Calu3 (cell line): ENCODE data around the gene DNAJC27. TPM values are rescaled to one million over a fixed set of nuclear protein-coding genes. Genes with fewer than 3 reads are reported as not detected.

Experiments used
- BruUV-seq: library from RNA; stranded (reverse); fragments of 400-500 nt; replicated peaks from 2 replicates; lab custom pipeline; 2021; lab: Mats Ljungman, UMichigan
- CTCF ChIA-PET: fragments of 300-600 bp; sonication (Branson Sonifier 250); formaldehyde crosslinking; loops from one replicate; lab custom pipeline; 2022; ENCODE audit warnings: antibody characterized with exemption; lab: Charles Lee
- DNase-seq: peaks from one replicate; pipeline ENCODE4 v3.0.0; 2022
- H3K27ac Mint-ChIP-seq: one replicate; pipeline ENCODE4 v1.8.0; 2022; ENCODE audit warnings: mixed read lengths; ENCODE audit not compliant: unreplicated experiment
- H3K27me3 Mint-ChIP-seq: one replicate; pipeline ENCODE4 v1.8.0; 2022; ENCODE audit warnings: mixed read lengths; ENCODE audit not compliant: unreplicated experiment
- H3K36me3 Mint-ChIP-seq: one replicate; pipeline ENCODE4 v1.8.0; 2022; ENCODE audit warnings: mild to moderate bottlenecking, moderate library complexity, mixed read lengths; ENCODE audit not compliant: insufficient read depth, unreplicated experiment
- H3K4me1 Mint-ChIP-seq: one replicate; pipeline ENCODE4 v1.8.0; 2022; ENCODE audit warnings: mild to moderate bottlenecking, low read depth, mixed read lengths; ENCODE audit not compliant: unreplicated experiment
- H3K4me3 Mint-ChIP-seq: one replicate; pipeline ENCODE4 v1.8.0; 2022; ENCODE audit warnings: mild to moderate bottlenecking, low read depth, moderate library complexity, mixed read lengths; ENCODE audit not compliant: unreplicated experiment
- H3K9me3 Mint-ChIP-seq: one replicate; pipeline ENCODE4 v1.8.0; 2022; ENCODE audit warnings: low read depth, mixed read lengths; ENCODE audit not compliant: unreplicated experiment
- CTCF ChIP-seq: fragments of 200-600 bp; IDR thresholded peaks from one replicate; pipeline ENCODE4 v1.8.0; 2022; ENCODE audit warnings: antibody characterized with exemption; ENCODE audit not compliant: unreplicated experiment
- intact Hi-C: fragments of 100-400 bp; cut with micrococcal nuclease; formaldehyde crosslinking; loops from one replicate; pipeline ENCODE4 v1.10.0; 2022; ENCODE audit not compliant: unreplicated experiment
- total RNA-seq: library from RNA; stranded (reverse); gene quantifications from 2 replicates; pipeline ENCODE4 v1.2.3, GENCODE V29; 2022

Gene DNAJC27
- total RNA-seq, 1 experiment from 2014 or later: 4.6 TPM

- Mint-ChIP-seq H3K4me1 (no peaks in the 10 kb centered on the region), H3K9me3 (peaks cover 35% of the 10 kb centered on the region), H3K36me3 (peaks cover 16% of the 10 kb centered on the region), H3K27me3 (no peaks in the 10 kb centered on the region), H3K27ac (no peak overlapping the region), H3K4me3 (no peak overlapping the region)
- no TSS peak for BruUV-seq
- CTCF ChIA-PET: no interaction called here
- TF ChIP-seq CTCF: no peak
- intact Hi-C loops: no loop called here
- DNase-seq: no peak
Observed at GRCh38 chr2:24898122-24899109, 73.3 kb downstream of the DNAJC27 start.

- BruUV-seq: no TSS peak
- H3K27me3 Mint-ChIP-seq: no peaks in the 10 kb centered on the region
- TF ChIP-seq CTCF: no peak
- DNase-seq: no peak
- peaks cover 12% of the 10 kb centered on the region for H3K36me3 Mint-ChIP-seq
- CTCF ChIA-PET: no interaction called here
- H3K27ac Mint-ChIP-seq: peak overlapping the region; percentile 3
- intact Hi-C loops: no loop called here
- H3K4me3 Mint-ChIP-seq: no peak overlapping the region
- peaks cover 35% of the 10 kb centered on the region for H3K9me3 Mint-ChIP-seq
- H3K4me1 Mint-ChIP-seq: no peaks in the 10 kb centered on the region
Observed at GRCh38 chr2:24894750-24895149, 77.0 kb downstream of the DNAJC27 start.

- peaks cover 31% of the 10 kb centered on the region for H3K9me3 Mint-ChIP-seq
- no peak overlapping the region for H3K27ac Mint-ChIP-seq
- no TSS peak for BruUV-seq
- intact Hi-C loops: no loop called here
- H3K27me3 Mint-ChIP-seq: no peaks in the 10 kb centered on the region
- H3K36me3 Mint-ChIP-seq: peaks cover 12% of the 10 kb centered on the region
- no peaks in the 10 kb centered on the region for H3K4me1 Mint-ChIP-seq
- TF ChIP-seq CTCF: no peak
- DNase-seq: no peak
- no peak overlapping the region for H3K4me3 Mint-ChIP-seq
- CTCF ChIA-PET: no interaction called here
Observed at GRCh38 chr2:24893934-24894333, 77.8 kb downstream of the DNAJC27 start.

Other genes starting within 250 kb of the DNAJC27 start
- 22.3 and 23.8 TPM in 2 replicates for gene PTRHD1, start 178.6 kb downstream of the DNAJC27 start, total RNA-seq
- gene CENPO, start 178.5 kb downstream of the DNAJC27 start, total RNA-seq: 38.9 and 43.1 TPM in 2 replicates
- 57.6 and 63.7 TPM in 2 replicates for gene ADCY3, start 51.7 kb downstream of the DNAJC27 start, total RNA-seq
- 0.10 and 0.17 TPM in 2 replicates for gene EFR3B, start 70.1 kb upstream of the DNAJC27 start, total RNA-seq
- not detected in 2 replicates for gene POMC, start 196.6 kb upstream of the DNAJC27 start, total RNA-seq